Endothelial cell of umbilical vein (primary cell): ENCODE data around the gene MUC20. TPM values are rescaled to one million over a fixed set of nuclear protein-coding genes. Genes with fewer than 3 reads are reported as not detected.
"Not testable (repeated sequence)": the region's sequence is repeated elsewhere in the genome, so short reads cannot be mapped to it uniquely, and the experiment has no call there.

Source experiments
- BruUV-seq: library from RNA; stranded (reverse); fragments of 400-500 nt; replicated peaks from 2 replicates; lab custom pipeline; 2021; lab: Mats Ljungman, UMichigan
- CTCF ChIA-PET: fragments of 300-600, 350-600 bp; sonication (Branson Sonifier 250); formaldehyde crosslinking; loops from one replicate; lab custom pipeline; 2021; ENCODE audit warnings: antibody characterized with exemption, inconsistent platforms; lab: Charles Lee
- POLR2A ChIA-PET: fragments of 300-600, 350-600 bp; sonication (Branson Sonifier 250); formaldehyde crosslinking; loops from one replicate; lab custom pipeline; 2021; ENCODE audit warnings: antibody characterized with exemption, inconsistent platforms; lab: Charles Lee
- DNase-seq: peaks from one replicate; pipeline ENCODE4 v3.0.0-alpha.2; 2011; ENCODE audit warnings: low read depth, low spot score
- FAIRE-seq: peaks from 2 replicates; lab custom pipeline; 2011; peaks lifted over from hg19 to GRCh38; lab: Jason Lieb, UNC
- H2AFZ ChIP-seq: 2 replicates; pipeline ENCODE4 v1.6.0; 2012; ENCODE audit warnings: low read depth, low read length, control low read depth, inconsistent platforms
- H3K27ac ChIP-seq: 2 replicates; pipeline ENCODE4 v1.5.1; 2011; ENCODE audit warnings: low read depth, mild to moderate bottlenecking, control low read depth, low read length, moderate library complexity; ENCODE audit not compliant: insufficient read depth
- H3K27me3 ChIP-seq, 2 experiments: 2 replicates each; pipeline versions ENCODE4 v1.6.0 to v1.6.1; 2011; ENCODE audit warnings: low read length in 2 of 2, mixed read lengths in 1 of 2; ENCODE audit not compliant: control insufficient read depth in 2 of 2, insufficient read depth in 2 of 2
- H3K36me3 ChIP-seq, 2 experiments: 2 replicates in 1 of 2; 3 replicates in 1 of 2; pipeline ENCODE4 v1.5.1; 2011; ENCODE audit warnings: low read length in 2 of 2, mild to moderate bottlenecking in 1 of 2, moderate library complexity in 1 of 2; ENCODE audit not compliant: control insufficient read depth in 2 of 2, insufficient read depth in 2 of 2; ENCODE audit errors: extremely low read depth in 1 of 2
- H3K4me1 ChIP-seq: 3 replicates; pipeline ENCODE4 v1.5.1; 2011; ENCODE audit warnings: mild to moderate bottlenecking, low read length; ENCODE audit not compliant: control insufficient read depth, insufficient read depth; ENCODE audit errors: extremely low read depth
- H3K4me2 ChIP-seq: 2 replicates; pipeline ENCODE4 v1.6.1; 2011; ENCODE audit warnings: low read length, control low read depth, mixed read lengths; ENCODE audit not compliant: insufficient read depth
- H3K4me3 ChIP-seq, 3 experiments: fragments of 200-600 bp in 1 of 3; sonication (generic), shearing (Covaris generic) in 1 of 3; replicated peaks in 1 of 3; 2 replicates each; pipeline ENCODE4 v1.5.1; 2011 to 2016; ENCODE audit warnings: control low read depth in 3 of 3, low read length in 3 of 3, mild to moderate bottlenecking in 2 of 3, inconsistent platforms in 1 of 3, low read depth in 1 of 3, moderate library complexity in 1 of 3; ENCODE audit not compliant: insufficient read depth in 1 of 3
- H3K79me2 ChIP-seq: 2 replicates; pipeline ENCODE4 v1.6.0; 2012; ENCODE audit warnings: low read length, inconsistent platforms; ENCODE audit not compliant: control insufficient read depth, insufficient read depth
- H3K9ac ChIP-seq: replicated peaks from 2 replicates; pipeline ENCODE3; 2011; ENCODE audit warnings: low read length, control low read depth; ENCODE audit not compliant: insufficient read depth; ENCODE audit errors: extremely low read depth
- H3K9me1 ChIP-seq: replicated peaks from 3 replicates; pipeline ENCODE4 v1.6.0; 2011; ENCODE audit warnings: mild to moderate bottlenecking, low read length; ENCODE audit not compliant: control insufficient read depth, insufficient read depth; ENCODE audit errors: extremely low read depth
- H3K9me3 ChIP-seq: replicated peaks from 2 replicates; pipeline ENCODE4 v1.5.1; 2012; ENCODE audit warnings: low read length, inconsistent platforms; ENCODE audit not compliant: control insufficient read depth, insufficient read depth
- H4K20me1 ChIP-seq: replicated peaks from 2 replicates; pipeline ENCODE3; 2011; ENCODE audit warnings: mild to moderate bottlenecking, low read length; ENCODE audit not compliant: control insufficient read depth, insufficient read depth; ENCODE audit errors: extremely low read depth
- CTCF ChIP-seq, 2 donors: IDR thresholded peaks; 1 replicate in 1 of 2; 2 replicates in 1 of 2; pipeline ENCODE4 v1.5.1; 2011; ENCODE audit warnings: low read length in 2 of 2, mild to moderate bottlenecking in 2 of 2, moderate library complexity in 2 of 2, control low read depth in 1 of 2, inconsistent platforms in 1 of 2, low read depth in 1 of 2; ENCODE audit not compliant: insufficient read depth in 1 of 2; ENCODE audit errors: extremely low read depth in 1 of 2
- EZH2 ChIP-seq: IDR thresholded peaks from 2 replicates; pipeline ENCODE4 v1.6.1; 2012; ENCODE audit warnings: borderline replicate concordance, low read depth, mild to moderate bottlenecking, moderate library complexity, low read length, inconsistent platforms; ENCODE audit not compliant: severe bottlenecking
- FOS ChIP-seq: IDR thresholded peaks from 2 replicates; pipeline ENCODE4 v1.6.1; 2011; ENCODE audit warnings: mild to moderate bottlenecking, low read length, moderate library complexity, borderline replicate concordance; ENCODE audit not compliant: insufficient read depth
- GATA2 ChIP-seq: IDR thresholded peaks from 2 replicates; pipeline ENCODE4 v1.7.0; 2011; ENCODE audit warnings: low read depth, mild to moderate bottlenecking, moderate library complexity, mixed read lengths, low read length; ENCODE audit not compliant: insufficient read length, insufficient read depth
- JUN ChIP-seq: IDR thresholded peaks from 2 replicates; pipeline ENCODE4 v1.6.1; 2011; ENCODE audit warnings: borderline replicate concordance, low read depth; ENCODE audit not compliant: insufficient read length, insufficient read depth
- MAX ChIP-seq: IDR thresholded peaks from 2 replicates; pipeline ENCODE4 v1.6.1; 2011; ENCODE audit not compliant: insufficient read depth, insufficient read length
- MYC ChIP-seq: IDR thresholded peaks from one replicate; pipeline ENCODE4 v1.6.1; 2011; ENCODE audit warnings: mild to moderate bottlenecking, low read depth, low read length
- POLR2A ChIP-seq: IDR thresholded peaks from 2 replicates; pipeline ENCODE4 v1.6.1; 2012; ENCODE audit warnings: low read depth, mild to moderate bottlenecking, control low read depth, low read length
- POLR2AphosphoS5 ChIP-seq: IDR thresholded peaks from 2 replicates; pipeline ENCODE4 v1.6.1; 2012; ENCODE audit warnings: low read depth, mild to moderate bottlenecking, control low read depth, low read length, moderate library complexity; ENCODE audit not compliant: insufficient read depth
- dilution Hi-C: fragments of 300-500 bp; cut with MboI; formaldehyde crosslinking; loops from one replicate; pipeline ENCODE4 v1.15.0; 2019; ENCODE audit warnings: low sequenced_read_pairs; ENCODE audit not compliant: extremely low pct_ligation_motif_present
- intact Hi-C: fragments of 100-400 bp; cut with micrococcal nuclease; formaldehyde crosslinking; loops from one replicate; pipeline ENCODE4 v1.10.0; 2022
- polyA plus RNA-seq, 4 experiments: library from polyadenylated mRNA; depleted of rRNA in 3 of 4; stranded (reverse) in 3 of 4; unstranded in 1 of 4; fragments of >200 nt; gene quantifications; 2 replicates each; pipeline versions ENCODE4 v1.2.1 to v1.2.3, GENCODE V29; 2011 to 2012; ENCODE audit warnings: missing spikeins in 1 of 4
- total RNA-seq: library from RNA; stranded (reverse); gene quantifications from 2 replicates; pipeline ENCODE4 v1.2.3, GENCODE V29; 2021

The MUC20 gene
- total and polyA plus RNA-seq, 2 donors (not counting 3 experiments of a cell fraction or from before 2014, with no cell fraction given): 0.62 TPM; not detected in 1

- no peak overlapping the region for H3K4me3 ChIP-seq
- no peaks in the 10 kb centered on the region for H3K27me3 ChIP-seq
- no peaks in the 10 kb centered on the region for H3K9me3 ChIP-seq
- TF ChIP-seq MYC (no peak), JUN (no peak), CTCF (IDR thresholded peaks at IDR 0.05; ENCODE audit: extremely low read depth in 1 of 2, insufficient read depth in 1 of 2, low read depth in 1 of 2, low read length in 2 of 2) (no peak), GATA2 (no peak), POLR2AphosphoS5 (no peak), EZH2 (no peak), MAX (no peak), FOS (no peak), POLR2A (no peak)
- no TSS peak for BruUV-seq
- no peak for DNase-seq
- H3K4me2 ChIP-seq: no peak overlapping the region
- H3K36me3 ChIP-seq: no peaks in the 10 kb centered on the region
- H2AFZ ChIP-seq: no peak overlapping the region
- CTCF ChIA-PET: interaction anchor here (0.9 to 1.5 kb wide), 3 partner anchors 16 to 123 kb away, joined by 3 to 4 read pairs (median 3); no protein-coding TSS in a partner anchor
- dilution Hi-C loops: no loop called here
- POLR2A ChIA-PET: no interaction called here
- no peak overlapping the region for H3K27ac ChIP-seq
- no peak overlapping the region for H3K9ac ChIP-seq
- no peaks in the 10 kb centered on the region for H3K9me1 ChIP-seq
- no peaks in the 10 kb centered on the region for H4K20me1 ChIP-seq
- no peaks in the 10 kb centered on the region for H3K4me1 ChIP-seq
- intact Hi-C loops: no loop called here
- H3K79me2 ChIP-seq: no peaks in the 10 kb centered on the region
- FAIRE-seq: no peak
Observed at GRCh38 chr3:195727606-195728195, 6.9 kb downstream of the MUC20 start.

GRCh38 chr3:195728789-195729188 lies 8.0 kb downstream of the MUC20 start:
- CTCF ChIA-PET: interaction anchor here (1.8 kb wide), 1 partner anchor 15 kb away, joined by 4 read pairs; no protein-coding TSS in a partner anchor
- H3K27me3 ChIP-seq: not testable (repeated sequence)

More at GRCh38 chr3:195728789-195729188, 8.0 kb downstream of the MUC20 start:
- H4K20me1 ChIP-seq, H3K9ac ChIP-seq, H3K9me3 ChIP-seq, intact Hi-C loops, BruUV-seq, H3K4me2 ChIP-seq, dilution Hi-C loops, H3K4me3 ChIP-seq, FAIRE-seq, POLR2A ChIA-PET, H3K27ac ChIP-seq, H3K36me3 ChIP-seq, DNase-seq, H3K4me1 ChIP-seq, H2AFZ ChIP-seq, H3K9me1 ChIP-seq, H3K79me2 ChIP-seq: not testable (repeated sequence)
